Fibroblast of skin of scalp (primary cell): Measurements from ENCODE around the gene NBEAL2.
"Not testable (repeated sequence)": the region's sequence is repeated elsewhere in the genome, so short reads cannot be mapped to it uniquely, and the experiment has no call there.

Experiments
- DNase-seq: peaks from one replicate; pipeline ENCODE4 v3.0.0-alpha.2; 2013

Gene NBEAL2

DNA sequence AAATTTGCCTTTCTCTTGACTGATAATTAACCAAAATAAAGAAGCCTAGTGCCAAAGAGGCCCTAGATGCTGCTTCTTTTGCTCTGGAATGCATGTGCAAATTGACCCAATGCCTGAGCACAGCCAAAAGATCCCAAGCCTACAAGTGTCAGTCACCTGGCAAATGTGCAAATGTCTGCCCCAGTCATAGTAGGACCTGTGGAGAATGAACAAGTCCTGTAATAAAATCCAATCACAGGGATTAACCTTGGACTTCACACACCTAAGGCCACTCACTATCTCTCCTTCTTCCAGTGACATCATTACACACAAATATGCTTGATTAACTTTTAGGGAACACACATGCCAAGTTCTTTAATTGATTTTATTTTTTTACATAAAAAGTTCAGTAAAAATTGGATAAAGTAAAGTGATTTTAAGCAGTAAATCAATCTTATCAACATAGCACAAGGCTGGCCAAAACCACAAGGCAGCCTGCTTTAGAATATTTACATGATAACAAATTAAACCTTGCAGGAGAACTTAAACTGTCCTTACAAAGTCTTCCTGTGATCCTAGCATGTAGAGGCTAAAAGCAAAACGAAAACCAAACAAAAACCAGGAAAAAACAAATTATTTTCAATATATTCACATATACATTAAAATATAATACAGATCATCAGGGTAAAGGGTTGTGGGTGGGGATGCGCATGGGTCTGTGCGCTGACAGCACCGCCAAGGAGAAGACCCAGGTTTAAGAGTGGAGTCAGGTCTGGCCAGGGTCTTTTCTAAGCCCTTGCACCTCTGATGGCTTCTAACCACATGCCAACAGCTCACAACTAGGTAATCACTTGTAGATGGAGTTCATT is 36.8 kb downstream of the NBEAL2 start:
- DNase-seq, result no peak

DNA sequence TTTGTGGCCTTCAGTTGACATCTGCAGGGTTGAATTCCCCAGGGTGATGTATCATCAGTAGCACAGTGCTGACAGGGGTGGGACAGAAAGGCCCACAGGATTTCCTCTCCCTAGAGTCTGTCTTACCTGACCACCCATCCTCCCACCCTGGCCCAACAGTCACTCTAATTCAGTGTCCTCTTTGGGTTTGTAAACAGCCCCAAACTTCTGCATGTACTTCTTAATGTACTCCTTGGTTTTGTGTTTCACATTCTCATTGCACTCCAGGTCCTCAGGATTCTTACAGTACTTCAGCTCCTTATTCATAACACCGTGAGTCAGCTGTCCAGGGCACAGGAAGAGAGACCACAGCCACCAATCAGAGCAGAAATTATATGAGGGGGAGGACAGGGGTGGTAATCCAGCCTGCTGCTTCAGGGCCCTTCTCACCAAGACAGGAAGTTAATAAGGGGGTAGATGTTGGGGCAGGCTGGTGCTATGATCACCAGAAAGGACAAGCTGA is 37.5 kb downstream of the NBEAL2 start:
- DNase-seq, result peak; percentile 82

- DNase-seq, result peak; percentile 85
These were observed 38.2 kb downstream of the NBEAL2 start for GRCh38 chr3:47017504-47018268.

DNA sequence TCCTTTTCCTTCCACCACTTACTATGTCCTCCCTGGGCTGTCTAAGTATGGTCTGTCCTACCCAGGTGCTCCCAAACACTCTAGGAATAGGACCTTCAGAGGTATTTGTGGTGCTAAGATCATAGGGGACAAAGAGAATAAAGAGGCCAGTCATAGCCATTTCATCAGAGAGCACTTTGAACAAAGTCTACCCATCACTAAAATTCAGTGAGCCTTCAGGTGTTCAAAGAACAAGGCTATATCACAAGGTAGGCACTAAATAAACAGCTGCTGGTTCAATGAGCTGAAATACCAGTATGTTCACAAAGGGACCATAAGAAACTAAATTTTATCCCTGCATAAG is 38.8 kb downstream of the NBEAL2 start:
- no peak for DNase-seq

DNA sequence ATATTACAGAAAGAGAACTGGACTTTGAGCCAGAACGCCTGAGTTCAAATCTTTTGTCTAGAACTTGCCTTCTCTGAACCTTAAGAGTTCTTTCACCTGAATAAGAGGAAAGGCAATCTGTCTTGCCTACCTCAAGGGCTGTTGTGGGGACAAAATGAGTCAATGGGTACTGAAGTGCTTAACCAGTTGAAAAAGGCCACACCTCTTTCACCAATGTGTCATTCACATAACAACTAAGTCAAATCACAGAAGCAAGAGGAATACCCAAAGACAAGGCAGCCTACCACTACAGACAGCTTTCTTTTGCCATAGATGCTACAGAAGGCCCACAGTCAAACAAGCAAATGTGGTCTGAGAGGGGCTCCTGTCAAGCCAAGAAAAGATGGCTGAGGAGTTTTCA is 39.7 kb downstream of the NBEAL2 start:
- DNase-seq, result no peak

- DNase-seq, result no peak
These were observed 40.8 kb downstream of the NBEAL2 start for GRCh38 chr3:47020311-47020710.

DNA sequence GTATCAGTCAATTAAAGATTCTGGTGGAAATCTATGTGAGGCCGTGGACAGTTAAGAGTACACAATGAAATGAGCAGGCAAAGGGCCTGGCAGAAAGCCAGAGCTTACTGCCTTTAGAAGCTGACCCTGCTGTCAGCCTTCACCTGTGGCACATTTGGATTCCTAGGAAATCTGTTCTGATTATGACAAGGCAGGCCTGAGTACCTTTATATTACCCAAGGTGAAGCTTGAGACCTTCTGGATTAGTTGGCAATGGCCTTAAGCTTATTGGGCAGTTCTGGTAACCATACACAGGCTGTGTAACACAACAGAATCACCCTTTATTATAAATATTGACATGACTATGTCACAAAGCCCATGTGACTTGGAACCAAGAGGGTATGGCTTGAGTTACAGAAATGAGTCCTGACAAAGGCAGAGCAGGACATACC is 43.2 kb downstream of the NBEAL2 start:
- no peak for DNase-seq

- DNase-seq, result peak; percentile 29
These were observed 45.5 kb downstream of the NBEAL2 start for GRCh38 chr3:47024932-47025331.

DNA sequence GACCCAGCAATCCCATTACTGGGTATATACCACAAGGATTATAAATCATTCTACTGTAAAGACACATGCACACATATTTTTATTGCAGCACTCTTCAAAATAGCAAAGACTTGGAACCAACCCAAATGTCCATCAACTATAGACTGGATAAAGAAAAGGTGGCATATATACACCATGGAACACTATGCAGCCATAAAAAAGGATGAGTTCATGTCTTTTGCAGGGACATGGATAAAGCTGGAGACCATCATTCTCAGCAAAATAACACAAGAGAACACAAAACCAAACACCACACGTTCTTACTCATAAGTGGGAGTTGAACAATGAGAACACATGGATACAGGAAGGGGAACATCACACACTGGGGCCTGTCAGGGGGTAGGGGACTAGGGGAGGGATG is 47.0 kb downstream of the NBEAL2 start:
- DNase-seq, result not testable (repeated sequence)

GRCh38 chr3:47028146-47028545 is 48.7 kb downstream of the NBEAL2 start:
- no peak for DNase-seq

DNA sequence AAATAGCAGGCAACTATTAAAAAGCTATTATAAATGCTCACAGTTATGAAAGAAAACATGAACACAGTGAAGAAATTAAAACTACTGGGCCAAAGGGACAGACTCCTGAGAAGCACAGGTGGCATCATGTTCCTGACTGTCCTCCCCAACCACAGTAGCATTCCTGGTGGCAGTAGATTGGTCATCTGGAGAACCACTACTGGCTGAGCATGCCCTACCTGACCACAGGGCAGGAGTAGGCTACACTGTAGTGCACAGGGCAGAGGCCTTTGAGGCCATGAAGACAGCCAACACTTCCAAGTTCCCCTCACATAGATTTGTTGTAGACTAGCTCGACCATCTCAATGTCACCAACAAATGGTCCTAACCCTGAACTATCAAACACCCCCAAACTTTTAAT is 49.2 kb downstream of the NBEAL2 start:
- no peak for DNase-seq

DNA sequence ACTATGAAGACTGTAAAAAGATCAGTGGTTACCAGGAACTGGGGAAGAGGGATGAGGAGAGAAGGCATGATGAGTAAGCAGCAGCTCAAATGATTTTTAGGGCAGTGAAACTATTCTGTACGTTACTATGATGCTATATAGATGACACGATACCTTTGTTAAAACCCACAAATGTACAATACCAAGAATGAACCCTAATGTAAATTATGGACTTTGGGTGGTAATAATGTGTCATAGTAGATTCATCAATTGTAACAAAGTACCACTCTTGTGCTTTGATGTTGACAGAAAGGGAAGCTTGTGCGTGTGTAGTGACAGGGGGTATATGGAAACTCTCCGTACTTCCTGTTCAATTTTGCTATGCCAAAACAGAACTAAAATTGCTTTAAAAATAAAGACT is 51.6 kb downstream of the NBEAL2 start:
- DNase-seq, result not testable (repeated sequence)

GRCh38 chr3:47034868-47035489 is 55.5 kb downstream of the NBEAL2 start:
- DNase-seq, result no peak

DNA sequence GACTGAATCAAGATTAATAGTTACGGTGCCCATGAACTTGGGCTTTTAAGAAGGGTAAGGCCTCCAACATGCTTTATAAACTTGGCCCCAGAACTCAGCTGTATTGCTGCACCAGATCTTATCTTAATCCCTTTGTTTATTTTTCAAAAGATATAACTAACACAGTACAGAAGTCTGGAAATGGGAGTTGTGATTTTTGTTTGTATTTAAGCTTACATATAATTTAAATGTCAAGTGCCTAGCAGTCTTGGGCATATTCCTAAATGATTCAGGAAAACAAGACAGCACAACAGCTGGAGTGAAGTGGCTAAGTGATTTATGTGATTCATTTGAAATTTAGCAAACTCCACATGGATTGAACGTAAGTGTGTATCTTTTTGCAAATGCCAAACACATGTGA is 56.2 kb downstream of the NBEAL2 start:
- no peak for DNase-seq

DNA sequence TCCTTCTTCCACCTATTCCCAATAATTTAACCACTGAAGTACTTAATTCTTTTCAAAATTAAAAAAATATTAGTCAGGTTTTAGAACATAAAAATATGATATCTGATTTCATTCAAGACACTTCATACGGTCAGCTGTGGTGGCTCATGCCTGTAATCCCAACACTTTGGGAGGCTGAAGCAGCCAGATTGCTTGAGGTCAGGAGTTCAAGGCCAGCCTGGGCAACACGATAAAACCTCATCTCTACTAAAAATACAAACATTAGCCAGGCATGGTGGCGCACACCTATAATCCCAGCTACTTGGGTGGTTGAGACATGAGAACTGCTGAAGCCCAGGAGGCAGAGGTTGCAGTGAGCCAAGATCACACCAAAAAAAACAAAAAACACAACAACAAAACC is 56.7 kb downstream of the NBEAL2 start:
- DNase-seq, result no peak

DNA sequence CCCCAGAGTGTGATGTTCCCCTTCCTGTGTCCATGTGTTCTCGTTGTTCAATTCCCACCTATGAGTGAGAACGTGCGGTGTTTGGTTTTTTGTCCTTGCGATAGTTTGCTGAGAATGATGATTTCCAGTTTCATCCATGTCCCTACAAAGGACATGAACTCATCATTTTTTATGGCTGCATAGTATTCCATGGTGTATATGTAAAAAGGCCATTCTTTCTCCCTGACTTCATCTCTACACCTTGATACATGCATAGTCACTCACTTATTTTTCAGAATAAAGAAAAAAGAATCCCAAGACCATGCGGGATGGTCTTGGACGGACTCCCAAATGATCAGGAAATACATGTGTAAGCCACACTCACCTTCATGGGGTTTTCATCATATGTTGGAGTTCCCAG is 57.8 kb downstream of the NBEAL2 start:
- not testable (repeated sequence) for DNase-seq

DNA sequence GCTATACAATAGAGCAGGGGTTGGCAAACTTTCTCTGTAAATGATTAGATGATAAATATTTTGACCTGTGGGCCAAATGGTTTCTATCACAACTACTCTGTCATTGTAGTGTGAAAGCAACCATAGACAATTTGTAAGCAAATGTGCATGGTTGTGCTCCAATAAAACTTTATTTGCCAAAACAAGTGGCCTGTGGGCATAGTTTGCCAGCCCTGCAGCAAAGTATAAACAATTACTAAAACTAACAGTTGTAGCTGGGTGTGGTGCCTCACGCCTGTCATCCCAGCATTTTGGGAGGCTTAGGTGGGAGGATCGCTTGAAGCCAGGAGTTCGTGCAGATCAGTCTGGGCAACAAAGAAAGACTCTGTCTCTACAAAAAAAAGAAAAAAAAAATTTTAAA is 61.6 kb downstream of the NBEAL2 start:
- DNase-seq, result no peak

GRCh38 chr3:47042231-47042791 is 62.8 kb downstream of the NBEAL2 start:
- no peak for DNase-seq

GRCh38 chr3:47047069-47047468 is 67.6 kb downstream of the NBEAL2 start:
- DNase-seq, result no peak

GRCh38 chr3:47047673-47048072 is 68.2 kb downstream of the NBEAL2 start:
- DNase-seq, result no peak

DNA sequence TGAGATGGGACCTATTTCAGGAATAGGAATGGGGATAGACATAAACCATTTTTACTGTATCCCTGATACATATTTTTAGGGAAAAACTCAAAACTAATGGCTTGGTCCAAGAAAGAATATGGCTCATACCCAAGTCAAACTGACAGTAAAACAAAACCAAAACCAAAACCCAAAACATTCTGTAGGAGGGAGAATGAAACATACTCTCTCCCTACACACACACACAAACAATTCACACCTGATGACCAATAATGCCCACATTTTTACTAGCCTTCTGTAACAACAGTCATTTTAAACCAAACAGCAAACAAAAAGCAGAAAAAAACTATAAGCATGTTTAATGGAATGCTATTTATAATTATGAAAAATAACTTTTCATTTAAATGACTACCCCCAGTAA is 74.9 kb downstream of the NBEAL2 start:
- no peak for DNase-seq

GRCh38 chr3:47056705-47057104 is 77.2 kb downstream of the NBEAL2 start:
- DNase-seq, result no peak

- no peak for DNase-seq
These were observed 77.8 kb downstream of the NBEAL2 start for GRCh38 chr3:47057212-47057671.
